Fibroblast of the conjunctiva (primary cell): Measurements from ENCODE around the gene GAB2.

Source experiments
- DNase-seq: peaks from one replicate; pipeline ENCODE4 v3.0.0-alpha.2; 2010; ENCODE audit warnings: low read depth

Gene GAB2

GRCh38 chr11:78221396-78222315 is 196.0 kb downstream of the GAB2 start:
- DNase-seq = no peak

GRCh38 chr11:78220218-78221157 is 197.1 kb downstream of the GAB2 start:
- no peak for DNase-seq

GRCh38 chr11:78219493-78220217 is 198.0 kb downstream of the GAB2 start:
- no peak for DNase-seq

GRCh38 chr11:78218707-78219492 is 198.7 kb downstream of the GAB2 start:
- DNase-seq = no peak

- no peak for DNase-seq
Measured at GRCh38 chr11:78217650-78218541, 199.7 kb downstream of the GAB2 start.

GRCh38 chr11:78216571-78217287 is 200.9 kb downstream of the GAB2 start:
- DNase-seq = no peak

- no peak for DNase-seq
Measured at GRCh38 chr11:78216021-78216420, 201.6 kb downstream of the GAB2 start.

GRCh38 chr11:78214331-78215194 is 203.1 kb downstream of the GAB2 start:
- no peak for DNase-seq

- no peak for DNase-seq
Measured at GRCh38 chr11:78213526-78214330, 203.9 kb downstream of the GAB2 start.

GRCh38 chr11:78212586-78213371 is 204.8 kb downstream of the GAB2 start:
- DNase-seq = no peak

- no peak for DNase-seq
Measured at GRCh38 chr11:78211565-78211964, 206.1 kb downstream of the GAB2 start.

GRCh38 chr11:78210000-78210608 is 207.5 kb downstream of the GAB2 start:
- no peak for DNase-seq

- DNase-seq = no peak
Measured at GRCh38 chr11:78209478-78209877, 208.1 kb downstream of the GAB2 start.

GRCh38 chr11:78208257-78209165 is 209.1 kb downstream of the GAB2 start:
- no peak for DNase-seq

- DNase-seq = no peak
Measured at GRCh38 chr11:78207532-78208256, 209.9 kb downstream of the GAB2 start.
